Transverse colon (tissue), 4 donors: ENCODE results near the gene RBM19. TPM values are rescaled to one million over a fixed set of nuclear protein-coding genes. Genes with fewer than 3 reads are reported as not detected.

Experiments used
- DNase-seq: peaks from one replicate; pipeline ENCODE4 v3.0.0-alpha.2; 2019
- H3K27ac ChIP-seq, 4 donors: fragments of 200-600 bp; sonication (generic); 2 replicates each; pipeline ENCODE4 v1.5.1; 2016 to 2018; ENCODE audit warnings: inconsistent platforms in 4 of 4
- H3K27me3 ChIP-seq: fragments of 200-600 bp; sonication (generic); 2 replicates; pipeline ENCODE4 v1.5.1; 2017; ENCODE audit warnings: inconsistent platforms
- H3K36me3 ChIP-seq, 4 donors: fragments of 200-600 bp; sonication (generic); 2 replicates each; pipeline ENCODE4 v1.5.1; 2017 to 2019; ENCODE audit warnings: inconsistent platforms in 4 of 4
- H3K4me1 ChIP-seq, 4 donors: fragments of 200-600 bp; sonication (generic); 2 replicates each; pipeline ENCODE4 v1.5.1; 2017 to 2020; ENCODE audit warnings: inconsistent platforms in 4 of 4
- H3K4me3 ChIP-seq, 4 donors: fragments of 200-600 bp; sonication (generic); 1 replicate in 1 of 4; 2 replicates in 3 of 4; pipeline versions ENCODE4 v1.5.1 to v1.6.1; 2017 to 2019; ENCODE audit warnings: inconsistent platforms in 4 of 4
- H3K9me3 ChIP-seq, 2 donors: fragments of 200-600 bp; sonication (generic); 2 replicates each; pipeline ENCODE4 v1.5.1; 2017 to 2019; ENCODE audit warnings: inconsistent platforms in 2 of 2
- EP300 ChIP-seq: sonication (generic); formaldehyde crosslinking; IDR thresholded peaks from one replicate; pipeline ENCODE4 v1.6.1; 2017; ENCODE audit warnings: antibody characterized with exemption, low read depth
- POLR2A ChIP-seq: fragments of 450-650 bp; IDR thresholded peaks from one replicate; pipeline ENCODE4 v1.6.1; 2016; ENCODE audit warnings: antibody characterized with exemption, mild to moderate bottlenecking, moderate library complexity
- POLR2AphosphoS5 ChIP-seq, 3 donors: sonication (generic); formaldehyde crosslinking; IDR thresholded peaks; one replicate each; pipeline ENCODE4 v1.6.1; 2016; ENCODE audit warnings: antibody characterized with exemption in 3 of 3
- WGBS, 2 donors: methylation state at CpG; one replicate each; pipeline ENCODE4 v1.1.5; 2018; ENCODE audit warnings: low coverage in 1 of 2; 5-methylcytosine and 5-hydroxymethylcytosine counted together
- in situ Hi-C, 4 donors: fragments of 200-750 bp; cut with MboI; loops; one replicate each; pipeline versions ENCODE4 v1.15.0 to v1.15.1; 2017; ENCODE audit warnings: low sequenced_read_pairs in 3 of 4, low pct_ligation_motif_present in 1 of 4, low pct_unique_long_range_greater_than_20kb in 1 of 4
- intact Hi-C: fragments of 100-400 bp; cut with DNase I; formaldehyde crosslinking; loops from one replicate; pipeline ENCODE4 v1.15.1; 2023; ENCODE audit warnings: low total_unique reads
- total RNA-seq, 4 donors: library from RNA; depleted of rRNA; stranded (reverse); fragments of >200 nt; gene quantifications; one replicate each; pipeline ENCODE4 v1.1.0, GENCODE V29; 2016
- TF ChIP-seq, protein P1 (sequence below), 5 experiments: fragments of 200-600 bp in 3 of 5; fragments of 450-650 bp in 2 of 5; sonication (generic) in 3 of 5; IDR thresholded peaks; 1 replicate in 2 of 5; 2 replicates in 3 of 5; pipeline ENCODE4 v1.5.1; 2016 to 2017; ENCODE audit warnings: antibody characterized with exemption in 5 of 5, inconsistent platforms in 3 of 5, mild to moderate bottlenecking in 2 of 5, moderate library complexity in 1 of 5

The RBM19 gene
- total RNA-seq, 4 donors from 2014 or later = 24.3 to 96.1 (median 28.7) TPM

GRCh38 chr12:113770389-113770865 is 195.7 kb downstream of the RBM19 start:
- Histone ChIP-seq H3K27me3 (peaks cover 26% of the 10 kb centered on the region), H3K4me1 (no peaks in the 10 kb centered on the region), H3K9me3 (no peaks in the 10 kb centered on the region), H3K4me3 (no peak overlapping the region), H3K27ac (no peak overlapping the region), H3K36me3 (no peaks in the 10 kb centered on the region)
- in situ Hi-C loops = no loop called here
- WGBS, 2 donors = 58% methylated on average over 10 of the region's 10 CpGs; no CpG with 5 or more reads in 1 of the 2 donors
- no peak for DNase-seq
- intact Hi-C loops = no loop called here
- TF ChIP-seq POLR2A = no peak
- TF ChIP-seq, protein P1, sequence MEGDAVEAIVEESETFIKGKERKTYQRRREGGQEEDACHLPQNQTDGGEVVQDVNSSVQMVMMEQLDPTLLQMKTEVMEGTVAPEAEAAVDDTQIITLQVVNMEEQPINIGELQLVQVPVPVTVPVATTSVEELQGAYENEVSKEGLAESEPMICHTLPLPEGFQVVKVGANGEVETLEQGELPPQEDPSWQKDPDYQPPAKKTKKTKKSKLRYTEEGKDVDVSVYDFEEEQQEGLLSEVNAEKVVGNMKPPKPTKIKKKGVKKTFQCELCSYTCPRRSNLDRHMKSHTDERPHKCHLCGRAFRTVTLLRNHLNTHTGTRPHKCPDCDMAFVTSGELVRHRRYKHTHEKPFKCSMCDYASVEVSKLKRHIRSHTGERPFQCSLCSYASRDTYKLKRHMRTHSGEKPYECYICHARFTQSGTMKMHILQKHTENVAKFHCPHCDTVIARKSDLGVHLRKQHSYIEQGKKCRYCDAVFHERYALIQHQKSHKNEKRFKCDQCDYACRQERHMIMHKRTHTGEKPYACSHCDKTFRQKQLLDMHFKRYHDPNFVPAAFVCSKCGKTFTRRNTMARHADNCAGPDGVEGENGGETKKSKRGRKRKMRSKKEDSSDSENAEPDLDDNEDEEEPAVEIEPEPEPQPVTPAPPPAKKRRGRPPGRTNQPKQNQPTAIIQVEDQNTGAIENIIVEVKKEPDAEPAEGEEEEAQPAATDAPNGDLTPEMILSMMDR (IDR thresholded peaks at IDR 0.05) = no peak
- no peak for TF ChIP-seq EP300
- no peak for TF ChIP-seq POLR2AphosphoS5 (IDR thresholded peaks at IDR 0.05)

- TF ChIP-seq POLR2A = no peak
- TF ChIP-seq, protein P1 (IDR thresholded peaks at IDR 0.05) = no peak
- TF ChIP-seq POLR2AphosphoS5 (IDR thresholded peaks at IDR 0.05) = no peak
- no peak for TF ChIP-seq EP300
- Histone ChIP-seq H3K27ac (no peak overlapping the region), H3K4me3 (no peak overlapping the region), H3K9me3 (no peaks in the 10 kb centered on the region), H3K36me3 (no peaks in the 10 kb centered on the region), H3K4me1 (no peaks in the 10 kb centered on the region), H3K27me3 (peaks cover 35% of the 10 kb centered on the region)
- intact Hi-C loops (no loop called here), in situ Hi-C loops (no loop called here)
- 54% methylated on average over 9 of the region's 9 CpGs; no CpG with 5 or more reads in 1 of the 2 donors for WGBS, 2 donors
- DNase-seq = no peak
Observed at GRCh38 chr12:113769305-113769704, 196.8 kb downstream of the RBM19 start.

- Histone ChIP-seq H3K36me3 (no peaks in the 10 kb centered on the region), H3K27me3 (peaks cover 36% of the 10 kb centered on the region), H3K4me3 (no peak overlapping the region), H3K27ac (no peak overlapping the region), H3K4me1 (no peaks in the 10 kb centered on the region), H3K9me3 (no peaks in the 10 kb centered on the region)
- intact Hi-C loops = no loop called here
- in situ Hi-C loops = no loop called here
- WGBS, 2 donors = 57 to 71% methylated on average over 3 to 6 of the region's 6 CpGs
- no peak for DNase-seq
- TF ChIP-seq POLR2AphosphoS5 (IDR thresholded peaks at IDR 0.05) = no peak
- TF ChIP-seq EP300 = no peak
- TF ChIP-seq POLR2A = no peak
- TF ChIP-seq, protein P1 (IDR thresholded peaks at IDR 0.05) = no peak
Observed at GRCh38 chr12:113768850-113769249, 197.3 kb downstream of the RBM19 start.

- no peaks in the 10 kb centered on the region for H3K9me3 ChIP-seq
- H3K27me3 ChIP-seq = peaks cover 38% of the 10 kb centered on the region
- DNase-seq = no peak
- in situ Hi-C loops = no loop called here
- no peaks in the 10 kb centered on the region for H3K4me1 ChIP-seq
- no peaks in the 10 kb centered on the region for H3K36me3 ChIP-seq
- intact Hi-C loops = no loop called here
- TF ChIP-seq EP300 (no peak), POLR2A (no peak), POLR2AphosphoS5 (IDR thresholded peaks at IDR 0.05) (no peak)
- TF ChIP-seq, protein P1 (IDR thresholded peaks at IDR 0.05) = no peak
- no peak overlapping the region for H3K27ac ChIP-seq
- 52 to 68% methylated on average over 2 to 10 of the region's 10 CpGs for WGBS, 2 donors
- H3K4me3 ChIP-seq = no peak overlapping the region
Observed at GRCh38 chr12:113766879-113767878, 198.9 kb downstream of the RBM19 start.
